ENCODE measurements around the gene MBLAC1. TPM values are rescaled to one million over a fixed set of nuclear protein-coding genes. Genes with fewer than 3 reads are reported as not detected.
"Not testable (repeated sequence)": the region's sequence is repeated elsewhere in the genome, so short reads cannot be mapped to it uniquely, and the experiment has no call there.

MBLAC1 gene
- total RNA-seq, 1 donor from 2014 or later = 3.5 TPM

DNA sequence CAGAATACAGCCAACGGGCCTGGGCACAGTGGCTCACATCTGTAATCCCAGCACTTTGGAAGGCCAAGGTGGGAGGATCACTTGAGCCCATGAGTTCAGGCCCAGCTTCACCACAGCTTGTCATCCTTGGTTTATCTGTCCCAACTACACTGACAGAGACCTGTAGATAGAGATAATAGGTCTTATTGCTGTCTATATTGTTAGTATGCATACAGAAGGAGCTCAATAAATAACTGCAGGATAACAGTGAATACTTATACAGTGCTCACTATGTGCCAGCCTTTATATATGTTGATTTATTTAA, 6.1 kb upstream of the MBLAC1 start:
- DNase-seq (ENCODE audit: low read depth) = no peak

DNA sequence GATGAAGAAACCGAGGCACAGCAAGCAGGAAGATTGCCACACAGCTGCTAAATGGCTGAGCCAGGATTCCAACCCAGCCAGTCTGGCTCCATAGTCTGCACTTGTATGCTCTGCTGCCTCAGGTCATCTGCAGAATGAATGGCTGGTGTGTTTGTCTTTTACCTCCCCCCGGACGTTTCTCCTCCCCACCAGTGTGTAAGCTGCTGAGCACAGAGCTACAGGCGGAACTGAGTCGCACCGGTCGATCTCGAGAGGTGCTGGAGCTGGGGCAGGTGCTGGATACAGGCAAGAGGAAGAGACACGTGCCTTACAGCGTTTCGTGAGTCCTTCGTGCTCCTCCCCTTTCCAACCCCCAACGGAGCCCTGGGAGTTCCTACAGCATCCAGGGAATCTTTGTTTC, 4.7 kb upstream of the MBLAC1 start:
- no peak for DNase-seq (ENCODE audit: low read depth)

DNA sequence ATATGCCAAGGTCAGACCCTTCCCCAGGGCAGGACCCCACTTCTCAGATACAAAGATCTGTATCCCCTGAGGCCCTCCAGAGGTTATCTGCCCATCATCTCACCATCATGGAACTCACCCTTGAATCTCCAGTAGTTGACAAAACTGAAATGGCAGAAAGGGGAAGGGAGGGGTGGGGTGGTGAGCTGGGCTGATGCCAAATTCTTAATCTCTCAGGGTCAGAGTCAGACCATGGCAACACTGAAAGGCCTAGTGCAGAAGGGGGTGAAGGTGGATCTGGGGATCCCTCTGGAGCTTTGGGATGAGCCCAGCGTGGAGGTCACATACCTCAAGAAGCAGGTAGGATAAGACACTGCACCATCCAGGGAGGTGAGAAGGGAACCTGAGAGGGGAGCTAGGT, 4.2 kb upstream of the MBLAC1 start:
- DNase-seq (ENCODE audit: low read depth) = no peak

DNA sequence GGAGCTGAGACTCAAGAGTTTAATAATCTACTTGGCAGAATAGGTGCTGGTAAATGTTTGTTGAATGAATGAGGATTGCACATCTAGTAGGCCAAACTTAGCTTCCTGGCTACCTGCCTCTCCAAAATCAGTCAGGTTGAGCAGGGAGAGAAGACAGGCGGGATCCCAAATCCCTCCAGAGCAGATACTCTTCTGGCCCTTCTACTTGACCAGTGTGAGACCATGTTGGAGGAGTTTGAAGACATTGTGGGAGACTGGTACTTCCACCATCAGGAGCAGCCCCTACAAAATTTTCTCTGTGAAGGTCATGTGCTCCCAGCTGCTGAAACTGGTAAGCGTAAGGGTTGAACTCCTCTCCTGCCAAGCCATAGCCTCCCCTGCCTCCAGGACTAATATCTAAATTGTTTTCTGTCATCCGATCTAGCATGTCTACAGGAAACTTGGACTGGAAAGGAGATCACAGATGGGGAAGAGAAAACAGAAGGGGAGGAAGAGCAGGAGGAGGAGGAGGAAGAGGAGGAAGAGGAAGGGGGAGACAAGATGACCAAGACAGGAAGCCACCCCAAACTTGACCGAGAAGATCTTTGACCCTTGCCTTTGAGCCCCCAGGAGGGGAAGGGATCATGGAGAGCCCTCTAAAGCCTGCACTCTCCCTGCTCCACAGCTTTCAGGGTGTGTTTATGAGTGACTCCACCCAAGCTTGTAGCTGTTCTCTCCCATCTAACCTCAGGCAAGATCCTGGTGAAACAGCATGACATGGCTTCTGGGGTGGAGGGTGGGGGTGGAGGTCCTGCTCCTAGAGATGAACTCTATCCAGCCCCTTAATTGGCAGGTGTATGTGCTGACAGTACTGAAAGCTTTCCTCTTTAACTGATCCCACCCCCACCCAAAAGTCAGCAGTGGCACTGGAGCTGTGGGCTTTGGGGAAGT, 2.2 kb upstream of the MBLAC1 start:
- no peak for DNase-seq (ENCODE audit: low read depth)

DNA sequence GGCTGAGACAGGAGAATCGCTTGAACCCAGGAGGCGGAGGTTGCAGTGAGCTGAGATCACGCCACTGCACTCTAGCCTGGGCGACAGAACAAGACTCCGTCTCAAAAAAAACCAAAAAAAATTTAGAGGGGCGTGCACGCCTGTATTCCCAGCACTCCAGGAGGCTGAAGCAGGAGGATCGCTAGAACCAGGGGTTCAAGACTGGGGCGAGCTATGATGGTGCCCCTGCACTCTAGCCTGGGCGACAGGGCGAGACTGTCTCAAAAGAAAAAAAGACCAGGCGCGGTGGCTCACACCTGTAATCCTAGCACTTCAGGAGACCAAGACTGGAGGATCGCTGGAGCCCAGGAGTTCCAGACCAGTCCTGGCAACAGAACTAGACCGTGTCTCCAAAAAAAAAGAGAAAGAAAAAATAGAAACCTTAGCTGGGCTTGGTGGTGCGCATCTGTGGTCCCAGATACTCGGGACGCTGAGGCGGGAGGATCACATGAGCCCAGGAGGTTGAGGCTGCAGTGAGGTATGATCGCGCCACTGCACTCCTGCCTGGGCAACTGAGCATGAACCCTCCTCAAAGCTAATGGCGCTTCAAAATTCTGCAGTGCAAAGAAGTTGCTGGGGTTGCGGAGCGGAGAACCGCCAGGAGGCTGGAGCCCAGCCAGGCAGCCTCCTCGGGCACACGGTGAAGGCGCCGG, 382 bp upstream of the MBLAC1 start:
- no peak for DNase-seq (ENCODE audit: low read depth)

DNA sequence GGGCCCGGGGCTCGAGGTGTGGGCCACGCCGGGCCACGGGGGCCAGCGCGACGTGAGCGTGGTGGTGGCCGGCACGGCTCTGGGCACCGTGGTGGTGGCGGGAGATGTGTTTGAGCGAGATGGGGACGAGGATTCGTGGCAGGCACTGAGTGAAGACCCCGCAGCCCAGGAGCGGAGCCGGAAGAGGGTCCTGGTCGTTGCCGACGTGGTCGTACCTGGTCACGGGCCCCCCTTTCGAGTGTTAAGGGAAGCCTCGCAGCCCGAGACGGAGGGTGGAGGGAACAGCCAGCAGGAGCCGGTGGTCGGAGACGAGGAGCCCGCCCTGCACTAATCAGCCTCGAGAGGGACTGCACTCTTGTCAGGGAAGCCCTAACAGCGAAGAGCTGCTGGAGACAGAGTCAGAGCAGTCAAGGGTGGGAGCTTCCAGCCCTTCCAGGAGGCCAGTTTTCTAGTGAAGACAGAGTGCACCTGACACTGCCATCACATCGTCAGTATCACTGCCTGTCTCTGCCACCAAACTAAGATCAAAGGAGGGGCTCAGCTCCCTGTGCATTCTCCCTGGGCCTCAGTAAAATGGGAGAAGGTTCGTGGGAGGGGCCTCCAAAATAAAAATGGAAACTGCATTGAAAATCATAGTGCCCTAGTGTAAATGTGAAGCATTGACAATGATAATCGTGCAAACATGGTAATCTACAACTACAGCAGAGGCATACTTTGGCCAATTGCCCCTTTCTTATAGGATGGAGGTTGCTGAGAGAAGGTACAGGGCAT, 1.3 kb downstream of the MBLAC1 start:
- DNase-seq (ENCODE audit: low read depth) = no peak

DNA sequence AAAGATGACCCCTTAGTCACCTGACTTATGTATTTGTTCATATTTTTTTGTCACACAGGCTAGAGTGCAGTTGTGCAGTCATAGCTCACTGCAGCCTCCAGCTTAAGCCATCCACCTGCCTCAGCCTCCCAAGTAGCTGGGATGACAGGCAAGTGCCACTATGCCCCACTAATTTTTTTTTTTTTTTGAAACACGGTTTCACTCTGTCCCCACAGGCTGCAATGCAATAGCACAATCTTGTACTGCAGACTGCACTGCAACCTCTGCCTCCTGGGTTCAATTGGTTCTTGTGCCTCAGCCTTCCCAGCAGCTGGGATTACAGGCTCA, 1.8 kb downstream of the MBLAC1 start:
- DNase-seq (ENCODE audit: low read depth) = no peak

DNA sequence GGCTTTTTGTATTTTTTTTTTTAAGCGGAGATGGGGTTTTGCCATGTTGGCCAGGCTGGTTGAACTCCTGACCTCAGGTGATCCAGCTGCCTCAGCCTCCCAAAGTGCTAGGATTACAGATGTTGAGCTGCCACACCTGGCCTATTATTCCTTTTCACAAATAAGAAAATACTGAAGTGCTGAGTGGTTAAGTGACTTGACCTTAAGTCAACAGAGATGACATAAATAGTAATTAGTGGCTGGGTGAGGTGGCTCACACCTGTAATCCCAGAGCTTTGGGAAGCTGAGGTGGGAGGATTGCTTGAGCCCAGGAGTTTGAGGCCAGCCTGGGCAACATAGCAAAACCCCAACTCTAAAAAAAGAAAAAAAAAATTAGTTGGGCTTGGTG, 3.4 kb downstream of the MBLAC1 start:
- not testable (repeated sequence) for DNase-seq (ENCODE audit: low read depth)

DNA sequence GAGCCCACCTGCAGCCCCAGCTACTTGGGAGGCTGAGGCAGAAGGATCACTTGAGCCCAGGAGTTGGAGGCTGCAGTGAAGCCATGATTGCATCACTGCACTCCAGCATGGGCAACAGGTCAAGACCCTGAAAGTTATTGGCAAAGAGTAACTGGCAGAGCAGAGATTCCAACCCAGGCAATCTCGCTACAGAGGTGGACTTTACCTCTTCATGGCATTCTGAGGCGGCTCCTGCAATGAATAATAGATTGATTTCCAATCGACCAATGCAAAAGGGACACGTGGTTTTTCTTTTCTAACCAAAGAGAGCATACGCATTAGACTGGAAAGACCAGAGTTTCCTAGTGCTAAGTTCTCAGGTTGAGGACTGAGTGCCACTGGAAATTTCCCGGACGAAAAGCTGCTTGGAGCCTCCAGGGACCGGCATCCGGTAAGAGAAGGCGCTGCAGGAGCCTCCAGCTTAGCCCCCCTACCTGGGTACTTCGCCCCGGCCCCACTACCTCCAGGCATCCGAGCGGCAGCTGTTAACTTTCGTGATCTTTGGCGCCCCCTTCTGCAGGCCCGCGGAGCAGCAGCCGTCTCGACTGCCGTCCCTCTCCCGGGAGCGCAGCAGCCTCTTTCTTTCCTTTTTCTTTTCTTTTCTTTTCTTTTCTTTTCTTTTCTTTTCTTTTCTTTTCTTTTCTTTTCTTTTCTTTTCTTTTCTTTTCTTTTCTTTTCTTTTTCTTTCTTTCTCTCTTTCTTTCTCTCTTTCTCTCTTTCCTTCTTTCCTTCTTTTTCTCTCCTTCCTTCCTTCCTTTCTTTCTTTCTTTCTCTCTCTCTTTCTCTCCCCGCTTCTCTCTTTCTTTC, 4.1 kb downstream of the MBLAC1 start:
- peak; percentile 73 for DNase-seq (ENCODE audit: low read depth)

DNA sequence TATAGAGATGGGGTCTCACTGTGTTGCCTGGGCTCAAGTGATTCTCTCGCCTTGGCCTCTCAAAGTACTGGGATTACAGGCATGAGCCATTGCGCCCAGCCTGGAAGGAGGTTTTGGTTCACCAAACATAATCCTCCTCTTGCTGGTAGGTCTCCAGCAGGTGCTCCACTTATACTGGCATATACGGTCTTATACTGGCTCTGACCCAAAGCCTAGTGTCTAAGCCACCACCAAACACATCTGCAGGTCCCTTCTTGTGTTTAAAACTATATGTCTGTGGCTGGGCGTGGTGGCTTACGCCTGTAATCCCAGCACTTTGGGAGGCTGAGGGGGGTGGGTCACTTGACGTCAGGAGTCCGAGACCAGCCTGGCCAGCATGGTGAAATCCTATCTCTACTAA, 5.4 kb downstream of the MBLAC1 start:
- DNase-seq (ENCODE audit: low read depth) = no peak

DNA sequence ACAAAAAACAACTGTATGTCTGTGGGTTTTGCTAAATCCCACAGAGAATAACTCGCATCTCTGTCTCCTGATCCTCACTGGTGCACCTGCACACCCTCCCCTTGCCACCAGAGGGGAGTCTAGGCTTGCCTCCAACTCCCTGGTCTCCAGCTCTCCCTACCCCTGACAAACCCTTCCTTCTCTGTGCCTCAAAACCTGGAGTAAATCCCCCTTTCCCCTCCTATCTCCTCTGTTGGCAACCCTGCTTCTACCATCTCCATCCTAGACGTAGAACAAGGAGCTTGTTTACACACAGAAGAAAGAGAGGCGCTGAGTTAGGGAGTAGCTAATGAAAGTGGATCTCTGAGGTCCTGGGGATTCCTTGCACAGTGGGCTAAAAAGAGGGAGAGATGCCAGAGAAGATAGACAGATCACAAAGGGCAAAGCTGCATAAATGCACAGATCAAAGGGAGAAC, 6.0 kb downstream of the MBLAC1 start:
- DNase-seq (ENCODE audit: low read depth) = peak; percentile 76

DNA sequence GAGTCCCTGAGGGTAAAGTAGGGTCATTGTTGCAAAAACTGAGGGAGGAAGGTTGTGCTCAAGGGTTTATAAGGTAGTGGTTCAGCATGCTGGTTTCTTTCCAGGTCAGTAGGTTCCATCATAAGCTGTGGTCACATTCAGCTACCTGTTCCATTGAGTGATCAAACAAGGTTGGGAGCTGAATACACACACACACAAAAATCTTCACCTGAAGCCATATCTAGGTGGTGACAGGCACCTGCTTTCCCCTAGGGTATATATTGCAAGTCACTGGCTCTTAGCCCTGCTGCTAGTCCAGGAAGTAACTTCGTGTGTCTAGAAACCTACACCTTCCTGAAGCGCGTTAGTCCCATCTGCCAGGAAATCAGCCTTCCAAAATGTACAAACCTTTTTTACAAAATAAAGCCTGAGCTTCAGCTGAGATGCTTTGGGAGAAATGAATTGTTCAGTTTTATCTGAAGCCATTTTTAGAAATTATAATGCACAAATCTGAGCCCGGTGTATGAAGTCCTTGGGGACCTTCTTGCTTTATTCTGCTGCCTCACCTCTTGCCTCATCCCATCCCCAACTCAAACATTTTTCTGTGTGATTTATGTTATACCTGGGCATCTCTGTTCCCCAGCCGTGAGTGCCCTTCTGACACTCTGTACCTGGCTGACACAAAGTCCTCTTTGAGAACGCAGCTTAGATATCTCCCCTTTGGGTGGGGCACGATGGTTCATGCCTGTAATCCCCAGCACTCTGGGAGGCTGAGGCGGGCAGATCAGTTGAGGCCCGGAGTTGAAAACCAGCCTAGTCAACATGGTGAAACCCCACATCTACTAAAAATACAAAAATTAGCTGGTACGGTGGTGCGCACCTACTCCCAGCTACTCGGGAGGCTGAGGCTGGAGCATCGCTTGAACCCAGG, 11.3 kb downstream of the MBLAC1 start:
- no peak for DNase-seq (ENCODE audit: low read depth)

DNA sequence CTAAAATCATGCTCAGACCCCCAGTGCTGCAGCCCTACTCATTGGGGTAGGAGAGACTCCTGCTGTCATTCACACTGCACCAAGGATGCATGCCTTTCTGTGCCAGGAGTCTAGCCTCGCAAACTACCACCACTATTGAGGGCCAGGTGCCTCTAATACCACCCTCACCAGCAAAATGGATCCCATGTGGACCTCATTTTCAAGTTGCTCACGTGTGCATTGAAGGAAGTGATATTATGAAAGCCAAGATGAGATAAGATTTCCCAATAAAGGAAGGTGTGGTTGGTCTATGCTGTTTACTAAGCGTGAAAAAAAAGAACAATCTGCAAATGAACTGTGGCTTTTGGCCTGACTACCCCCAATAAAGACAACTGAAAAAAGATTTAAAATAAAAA, 14.8 kb downstream of the MBLAC1 start:
- no peak for DNase-seq (ENCODE audit: low read depth)

DNA sequence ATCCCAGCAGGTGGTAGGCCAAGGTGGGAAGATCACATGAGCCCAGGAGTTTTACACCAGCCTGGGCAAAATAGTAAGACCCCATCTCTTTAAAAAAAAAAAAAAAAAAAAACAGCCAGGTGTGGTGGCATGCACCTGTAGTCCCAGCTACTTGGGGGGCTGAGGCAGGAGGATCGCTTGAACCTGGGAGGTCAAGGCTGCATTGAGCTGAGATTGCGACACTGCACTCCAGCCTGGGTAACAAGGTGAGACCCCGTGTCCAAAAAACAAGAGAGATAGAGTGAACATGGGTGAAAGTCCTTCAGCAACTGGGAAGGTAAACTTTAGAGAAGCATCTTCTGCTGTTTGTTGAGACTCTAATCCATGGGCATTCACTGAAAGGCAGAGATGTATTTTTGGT, 15.7 kb downstream of the MBLAC1 start:
- no peak for DNase-seq (ENCODE audit: low read depth)

DNA sequence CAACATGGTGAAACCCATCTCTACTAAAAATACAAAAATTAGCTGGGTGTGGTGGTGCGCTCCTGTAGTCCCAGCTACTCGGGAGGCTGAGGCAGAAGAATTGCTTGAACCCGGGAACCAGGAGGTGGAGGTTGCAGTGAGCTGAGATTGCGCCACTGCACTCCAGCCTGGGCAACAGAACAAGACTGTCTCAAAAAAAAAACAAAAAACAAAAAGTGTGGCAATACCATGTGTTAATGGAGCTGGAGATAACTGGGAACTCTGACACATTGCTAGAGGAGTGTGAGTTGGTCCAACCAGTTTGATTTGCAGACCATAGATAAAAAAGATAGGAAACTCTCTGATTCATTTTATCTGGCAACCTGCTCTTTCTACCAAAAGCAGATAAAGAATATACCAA, 19.6 kb downstream of the MBLAC1 start:
- DNase-seq (ENCODE audit: low read depth) = not testable (repeated sequence)

DNA sequence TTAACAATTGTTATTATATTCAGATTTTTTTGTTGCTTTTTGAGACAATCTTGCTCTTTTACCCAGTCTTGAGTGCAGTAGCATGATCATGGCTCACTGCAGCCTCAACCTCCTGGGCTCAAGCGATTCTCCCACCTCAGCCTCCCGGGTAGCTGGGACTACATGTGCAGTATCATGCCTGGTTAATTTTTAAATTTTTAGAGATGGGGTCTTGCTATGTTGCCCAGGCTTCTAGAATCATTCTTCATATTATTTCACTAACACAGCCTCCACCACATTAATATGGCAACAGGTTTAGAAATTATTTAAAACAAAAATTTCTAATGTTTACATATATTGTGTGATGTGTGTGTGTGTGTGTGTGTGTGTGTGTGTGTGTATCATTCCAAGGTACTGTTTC, 20.5 kb downstream of the MBLAC1 start:
- DNase-seq (ENCODE audit: low read depth) = no peak

DNA sequence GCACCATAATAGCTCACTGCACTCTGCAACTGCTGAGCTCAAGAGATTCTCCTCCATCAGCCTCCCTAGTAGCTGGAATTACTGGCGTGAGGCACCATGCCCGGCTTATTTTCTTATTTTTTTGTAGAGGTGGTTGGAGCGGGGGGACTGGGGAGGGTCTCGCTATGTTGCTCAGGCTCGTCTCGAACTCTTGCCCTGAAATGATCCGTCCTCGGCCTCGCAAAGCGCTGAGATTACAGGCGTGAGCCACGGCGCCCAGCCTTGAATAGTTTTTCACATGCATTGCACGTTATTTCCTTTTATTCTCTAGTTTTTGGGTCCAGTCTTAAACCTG, 21.4 kb downstream of the MBLAC1 start:
- DNase-seq (ENCODE audit: low read depth) = no peak

DNA sequence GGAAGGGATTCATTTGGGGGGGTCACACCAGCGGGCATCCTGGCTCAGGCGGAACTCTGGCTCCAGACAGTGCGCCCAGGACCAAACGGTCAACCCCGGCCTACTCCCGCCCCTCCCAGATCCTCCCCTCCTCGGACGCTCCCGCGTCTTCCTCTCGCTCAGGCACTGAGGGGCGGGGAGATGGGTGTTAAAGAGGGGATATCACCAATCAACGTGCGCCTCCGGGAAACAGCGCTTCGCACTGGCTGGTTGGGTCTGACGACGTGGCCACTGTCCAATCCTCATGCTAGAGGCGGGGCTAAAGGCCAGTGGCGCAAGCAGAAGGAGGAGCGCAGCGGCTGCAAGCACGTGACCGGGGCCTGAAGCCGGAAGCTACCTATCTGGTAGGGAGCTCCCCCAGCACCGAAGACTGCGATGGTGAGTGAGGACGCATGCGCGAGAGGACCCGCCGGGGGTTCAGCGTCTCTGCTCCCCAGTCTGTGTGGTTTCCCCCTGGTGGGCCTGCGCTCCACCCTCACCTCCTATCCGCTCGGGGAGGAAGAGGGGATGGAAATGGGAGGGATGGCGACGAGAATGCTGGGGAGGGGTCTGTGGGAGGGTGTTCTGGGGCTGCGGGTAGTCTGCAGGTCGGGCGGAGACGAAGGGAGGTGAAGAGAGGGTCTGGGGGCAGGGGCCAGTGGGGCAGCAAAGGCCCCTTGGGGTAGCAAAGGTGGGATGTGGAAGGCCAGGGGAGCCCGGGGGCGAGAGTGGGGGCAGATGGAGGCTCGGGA, 22.0 kb downstream of the MBLAC1 start, which contains the start of gene LAMTOR4:
LAMTOR4 (plus strand) TSS at position 360 of the 770 bp plus-strand sequence; CDS start at position 415, 55 bp downstream.
- peak; percentile 100 for DNase-seq (ENCODE audit: low read depth)

DNA sequence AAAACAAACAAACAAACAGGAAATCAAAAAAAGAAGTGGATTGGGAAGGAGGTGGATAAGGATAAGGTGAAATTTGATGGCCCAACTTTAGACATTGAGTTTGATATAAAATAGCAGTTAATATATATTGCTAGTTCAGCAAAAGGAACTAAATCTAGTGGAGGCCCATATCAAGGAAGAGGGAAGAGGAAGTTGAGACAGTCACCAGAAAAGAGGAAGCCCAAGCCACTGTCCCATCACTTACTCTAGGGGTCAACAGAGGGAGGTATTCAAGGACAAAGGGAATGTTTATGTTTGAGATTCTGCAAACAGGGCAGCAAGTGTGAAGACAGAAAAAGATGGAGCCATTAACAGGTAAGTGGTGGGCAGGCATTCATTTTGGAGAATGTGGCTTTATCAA, 25.6 kb downstream of the MBLAC1 start:
- DNase-seq (ENCODE audit: low read depth) = no peak

All from myocyte (in vitro differentiated cells).